GM12891 (cell line): ENCODE data around the gene PROK1.

Experiments used
- DNase-seq: peaks from one replicate; pipeline ENCODE4 v3.0.0; 2011; ENCODE audit warnings: low spot score; ENCODE audit not compliant: insufficient read length
- FAIRE-seq: peaks from 2 replicates; lab custom pipeline; 2011; peaks lifted over from hg19 to GRCh38; lab: Jason Lieb, UNC
- PAX5 ChIP-seq: IDR thresholded peaks from 2 replicates; pipeline ENCODE4 v1.6.1; 2011; ENCODE audit warnings: low read length, moderate library complexity, mild to moderate bottlenecking; ENCODE audit not compliant: insufficient read depth, severe bottlenecking
- POLR2A ChIP-seq: IDR thresholded peaks from 2 replicates; pipeline ENCODE4 v1.6.1; 2011; ENCODE audit warnings: low read depth, low read length, control low read depth
- POLR2AphosphoS5 ChIP-seq: IDR thresholded peaks from 2 replicates; pipeline ENCODE4 v1.6.1; 2011; ENCODE audit warnings: low read depth, low read length, control low read depth
- POU2F2 ChIP-seq: IDR thresholded peaks from 2 replicates; pipeline ENCODE4 v1.6.1; 2011; ENCODE audit warnings: low read depth, mild to moderate bottlenecking, control low read depth, low read length, moderate library complexity
- SPI1 ChIP-seq: IDR thresholded peaks from 2 replicates; pipeline ENCODE4 v1.6.1; 2011; ENCODE audit warnings: low read depth, low read length, control low read depth
- TAF1 ChIP-seq: IDR thresholded peaks from 2 replicates; pipeline ENCODE4 v1.6.1; 2011; ENCODE audit warnings: low read depth, low read length, control low read depth

PROK1 gene

GRCh38 chr1:110494522-110495406, 43.8 kb downstream of the PROK1 start:
- TF ChIP-seq POLR2A, result no peak
- TF ChIP-seq PAX5, result no peak
- TF ChIP-seq TAF1, result no peak
- no peak for TF ChIP-seq SPI1
- TF ChIP-seq POLR2AphosphoS5, result no peak
- TF ChIP-seq POU2F2, result no peak
- no peak for FAIRE-seq
- no peak for DNase-seq

GRCh38 chr1:110495926-110496600, 45.1 kb downstream of the PROK1 start:
- FAIRE-seq (peak; percentile 79), DNase-seq (peak; percentile 74)
- TF ChIP-seq POU2F2, result no peak
- no peak for TF ChIP-seq POLR2AphosphoS5
- no peak for TF ChIP-seq POLR2A

DNA sequence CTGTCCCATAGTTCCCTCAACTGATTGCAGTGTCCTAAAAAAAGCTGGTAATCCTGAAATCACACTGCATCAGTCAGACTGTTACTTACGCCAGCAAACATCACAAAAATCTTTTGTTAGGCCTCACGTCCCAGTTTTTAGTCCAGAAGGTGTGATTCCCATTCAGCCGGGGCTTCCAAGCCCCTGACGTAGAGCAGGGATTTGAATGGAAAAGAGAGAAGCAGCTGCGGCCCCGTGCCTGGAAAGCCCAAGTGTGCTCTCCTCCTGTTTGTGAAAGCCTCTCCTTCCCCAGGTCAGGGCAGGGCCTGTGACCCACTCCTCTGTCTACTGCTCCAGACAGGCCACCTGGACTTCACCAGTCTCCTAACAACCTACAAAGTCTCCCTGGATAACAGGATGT, 47.3 kb downstream of the PROK1 start:
- no peak for FAIRE-seq

GRCh38 chr1:110501488-110502132, 50.7 kb downstream of the PROK1 start:
- no peak for TF ChIP-seq POLR2A
- no peak for TF ChIP-seq SPI1
- TF ChIP-seq PAX5, result no peak
- no peak for TF ChIP-seq POLR2AphosphoS5
- TF ChIP-seq POU2F2, result no peak
- no peak for TF ChIP-seq TAF1
- no peak for FAIRE-seq
- DNase-seq, result no peak

More for the DNA sequence above, 47.3 kb downstream of the PROK1 start:
- DNase-seq, result no peak
- TF ChIP-seq POU2F2 (no peak), TAF1 (no peak), PAX5 (no peak), POLR2A (no peak), SPI1 (no peak), POLR2AphosphoS5 (no peak)

DNA sequence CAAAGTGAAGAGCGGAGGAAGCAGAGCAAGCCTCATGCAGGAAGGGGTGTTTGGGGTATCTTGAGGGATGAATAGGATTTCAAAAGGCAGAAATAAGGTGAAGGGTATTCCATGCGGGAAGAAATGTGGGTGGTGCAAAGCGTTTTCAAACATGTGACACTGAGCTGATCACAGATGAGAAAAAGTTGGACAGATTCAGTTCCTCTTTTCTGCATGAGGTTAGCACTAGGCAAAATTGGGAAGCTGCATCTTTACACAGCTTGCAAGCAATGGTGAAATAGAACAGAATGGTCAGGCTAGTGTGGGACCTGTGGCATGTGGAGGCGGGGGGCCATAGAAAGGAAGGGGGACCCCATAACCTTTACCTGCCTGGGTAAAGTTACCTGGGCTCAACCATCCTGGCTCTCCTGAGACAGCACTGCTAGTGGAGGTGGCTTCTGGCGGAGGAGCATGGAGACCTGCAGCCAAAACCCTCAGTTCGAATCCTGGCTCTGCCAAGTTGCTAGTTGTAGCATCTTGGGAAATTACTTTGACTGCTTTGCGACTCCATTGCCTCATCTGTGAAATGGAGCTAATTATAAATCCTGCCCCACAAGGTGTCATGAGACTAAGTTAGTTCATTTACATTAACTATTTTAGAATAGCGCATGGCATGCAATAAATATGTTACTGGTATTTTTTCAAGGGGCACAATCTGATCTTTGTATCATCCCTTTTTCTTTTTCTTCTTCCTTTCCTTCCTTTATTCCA, 51.6 kb downstream of the PROK1 start:
- TF ChIP-seq SPI1 (peak; percentile 98), PAX5 (no peak)
- FAIRE-seq (peak; percentile 33), DNase-seq (no peak)

GRCh38 chr1:110503471-110503870, 52.5 kb downstream of the PROK1 start:
- TF ChIP-seq POLR2A, result no peak
- no peak for TF ChIP-seq PAX5
- TF ChIP-seq POLR2AphosphoS5, result no peak
- TF ChIP-seq SPI1, result no peak
- no peak for TF ChIP-seq TAF1
- TF ChIP-seq POU2F2, result no peak
- FAIRE-seq (no peak), DNase-seq (no peak)

GRCh38 chr1:110504226-110504625, 53.3 kb downstream of the PROK1 start:
- TF ChIP-seq POU2F2 (no peak), POLR2AphosphoS5 (no peak), SPI1 (no peak), TAF1 (no peak), PAX5 (no peak), POLR2A (no peak)
- DNase-seq, result no peak
- no peak for FAIRE-seq

GRCh38 chr1:110505596-110505995, 54.6 kb downstream of the PROK1 start:
- no peak for DNase-seq
- TF ChIP-seq POU2F2 (no peak), SPI1 (no peak), TAF1 (no peak), POLR2AphosphoS5 (no peak), POLR2A (no peak), PAX5 (no peak)
- FAIRE-seq, result no peak

DNA sequence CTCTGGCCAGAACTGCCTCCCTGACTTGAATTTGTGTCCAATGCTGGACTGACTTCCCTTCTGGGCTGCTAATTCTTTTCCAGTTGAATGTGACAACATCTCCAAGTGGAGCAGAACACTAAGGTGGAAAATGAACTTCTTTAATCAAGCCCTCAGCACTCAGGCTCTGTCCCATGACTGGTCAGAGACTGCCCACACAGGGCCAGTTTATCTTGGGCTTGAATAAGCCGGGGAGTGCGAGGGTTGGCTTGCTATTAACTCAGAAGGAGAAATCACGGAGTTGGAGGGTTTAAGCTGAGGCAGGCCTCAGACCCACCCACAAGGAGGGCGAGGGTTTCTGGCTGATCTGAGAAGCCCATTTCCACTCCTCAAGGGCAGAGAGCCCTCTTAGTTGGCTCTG, 55.6 kb downstream of the PROK1 start:
- FAIRE-seq, result no peak
- TF ChIP-seq SPI1, result no peak
- no peak for DNase-seq
